Esophagus mucosa (tissue), 1 donor: Measurements from ENCODE around the gene RIPPLY1. TPM values are rescaled to one million over a fixed set of nuclear protein-coding genes. Genes with fewer than 3 reads are reported as not detected.

Experiments used
- total RNA-seq: library from RNA; stranded (reverse); gene quantifications from one replicate; pipeline ENCODE4 v1.2.4, GENCODE V29; 2023
- donor health status: DM: yes; HTN: yes; CAD: no.

The RIPPLY1 gene
- total RNA-seq, 1 donor from 2014 or later = not detected

Other genes starting within 250 kb of the RIPPLY1 start
- 5.2 TPM for gene RNF128, start 176.6 kb downstream of the RIPPLY1 start, total RNA-seq
- gene TBC1D8B, start 100.7 kb downstream of the RIPPLY1 start, total RNA-seq = 2.9 TPM
- not detected for gene CLDN2, start 17.1 kb upstream of the RIPPLY1 start, total RNA-seq
- gene MORC4, start 96.9 kb upstream of the RIPPLY1 start, total RNA-seq = 13.9 TPM
- 10.3 TPM for gene RBM41, start 215.5 kb upstream of the RIPPLY1 start, total RNA-seq